GM19468 (cell line): ENCODE results near the gene TIPARP.
"Not testable (repeated sequence)": the region's sequence is repeated elsewhere in the genome, so short reads cannot be mapped to it uniquely, and the experiment has no call there.

ENCODE experiments used
- ATAC-seq: cut with Tn5 transposase; IDR thresholded peaks from one replicate; pipeline ENCODE4 v1.9.1; 2021; ENCODE audit warnings: mild to moderate bottlenecking, moderate library complexity, moderate number of reproducible peaks; ENCODE audit not compliant: unreplicated experiment; ENCODE audit errors: extremely low read depth

Gene TIPARP

GRCh38 chr3:156644958-156645357 is 29.4 kb upstream of the TIPARP start:
- no peak for ATAC-seq

- ATAC-seq = no peak
Measured at GRCh38 chr3:156646958-156647357, 27.4 kb upstream of the TIPARP start.

- ATAC-seq = no peak
Measured at GRCh38 chr3:156648086-156648485, 26.3 kb upstream of the TIPARP start.

GRCh38 chr3:156649681-156650080 is 24.7 kb upstream of the TIPARP start:
- ATAC-seq = no peak

- ATAC-seq = not testable (repeated sequence)
Measured at GRCh38 chr3:156652661-156653060, 21.7 kb upstream of the TIPARP start.

- ATAC-seq = no peak
Measured at GRCh38 chr3:156654834-156655233, 19.6 kb upstream of the TIPARP start.

GRCh38 chr3:156655819-156656550 is 18.4 kb upstream of the TIPARP start:
- no peak for ATAC-seq

GRCh38 chr3:156657440-156657839 is 16.9 kb upstream of the TIPARP start:
- ATAC-seq = no peak

- ATAC-seq = no peak
Measured at GRCh38 chr3:156657862-156658731, 16.3 kb upstream of the TIPARP start.

- ATAC-seq = no peak
Measured at GRCh38 chr3:156658732-156659090, 15.7 kb upstream of the TIPARP start.

- no peak for ATAC-seq
Measured at GRCh38 chr3:156659260-156659659, 15.1 kb upstream of the TIPARP start.

- no peak for ATAC-seq
Measured at GRCh38 chr3:156661155-156661554, 13.2 kb upstream of the TIPARP start.

GRCh38 chr3:156664011-156664830 is 10.2 kb upstream of the TIPARP start:
- no peak for ATAC-seq

- peak; percentile 73 for ATAC-seq
Measured at GRCh38 chr3:156664831-156665178, 9.6 kb upstream of the TIPARP start.

GRCh38 chr3:156665291-156665690 is 9.1 kb upstream of the TIPARP start:
- no peak for ATAC-seq

- no peak for ATAC-seq
Measured at GRCh38 chr3:156666073-156666472, 8.3 kb upstream of the TIPARP start.

- no peak for ATAC-seq
Measured at GRCh38 chr3:156668073-156668763, 6.2 kb upstream of the TIPARP start.

GRCh38 chr3:156670077-156670476 is 4.3 kb upstream of the TIPARP start:
- no peak for ATAC-seq

- no peak for ATAC-seq
Measured at GRCh38 chr3:156670652-156671051, 3.7 kb upstream of the TIPARP start.

- no peak for ATAC-seq
Measured at GRCh38 chr3:156673732-156674045, 701 bp upstream of the TIPARP start.
